WERI-Rb-1 (cell line): ENCODE data around the gene RNF125.
A peak's percentile ranks its signal among the peaks of the same experiment; 100 is the strongest.
"Not testable (repeated sequence)": the region's sequence is repeated elsewhere in the genome, so short reads cannot be mapped to it uniquely, and the experiment has no call there.

ENCODE experiments used
- DNase-seq: peaks from one replicate; pipeline ENCODE4 v3.0.0-alpha.2; 2020
- H3K27ac ChIP-seq: fragments of 250-450 bp; sonication (Bioruptor Pico); 2 replicates; pipeline ENCODE4 v1.5.1; 2020; ENCODE audit warnings: mild to moderate bottlenecking, moderate library complexity
- H3K27me3 ChIP-seq: fragments of 250-450 bp; sonication (Bioruptor Pico); 2 replicates; pipeline ENCODE4 v1.5.1; 2021; ENCODE audit warnings: mild to moderate bottlenecking, low read depth, moderate library complexity; ENCODE audit not compliant: insufficient read depth, severe bottlenecking
- H3K36me3 ChIP-seq: fragments of 250-450 bp; sonication (Bioruptor Pico); 2 replicates; pipeline ENCODE4 v1.5.1; 2020; ENCODE audit warnings: mild to moderate bottlenecking, moderate library complexity
- H3K4me3 ChIP-seq: 2 replicates; pipeline ENCODE4 v1.5.1; 2011; ENCODE audit warnings: low read depth, mild to moderate bottlenecking, control low read depth, low read length
- H3K9me3 ChIP-seq: fragments of 250-450 bp; sonication (Bioruptor Pico); 2 replicates; pipeline ENCODE4 v1.5.1; 2021; ENCODE audit warnings: mild to moderate bottlenecking, moderate library complexity; ENCODE audit not compliant: severe bottlenecking
- TF ChIP-seq, protein P1 (sequence below): IDR thresholded peaks from 2 replicates; pipeline ENCODE4 v1.5.1; 2011; ENCODE audit warnings: low read depth, mild to moderate bottlenecking, control low read depth, inconsistent platforms, low read length

Gene RNF125

DNA sequence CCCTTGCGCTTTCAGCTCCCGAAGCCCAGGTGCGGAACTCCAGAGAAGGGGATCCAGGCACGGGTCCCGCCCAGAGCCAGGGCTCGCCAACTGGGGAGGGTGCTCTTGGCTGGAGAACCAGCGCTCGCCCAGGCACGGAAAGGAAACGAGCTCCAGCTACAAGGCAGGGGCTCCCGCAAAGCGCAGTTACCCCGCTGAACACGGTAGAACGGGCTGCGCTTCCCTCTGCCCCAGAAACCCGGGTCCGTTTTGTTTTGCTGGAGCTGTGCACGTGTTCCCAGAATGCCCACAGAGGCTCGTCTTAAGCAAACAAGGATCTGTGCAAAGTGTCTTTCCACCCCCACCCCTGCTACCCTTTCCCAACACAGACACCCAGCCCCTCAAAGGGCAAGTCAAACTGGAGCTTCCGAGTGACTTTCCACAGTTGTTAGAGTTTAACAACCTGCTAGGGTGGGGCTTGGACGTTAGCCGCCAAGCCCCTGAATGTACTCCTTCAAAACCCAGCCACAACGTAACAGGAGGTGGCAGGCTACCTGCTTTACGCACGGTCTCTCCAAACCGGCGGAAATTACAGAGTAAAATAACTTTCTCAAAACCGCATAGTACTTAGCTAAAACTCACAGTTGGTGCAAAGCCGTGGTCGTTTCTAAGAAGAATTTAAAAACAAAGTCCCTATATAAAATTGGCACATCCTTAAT, 775 bp downstream of the RNF125 start:
- H3K4me3 ChIP-seq, result peak overlapping the region; percentile 59
- H3K9me3 ChIP-seq, result no peaks in the 10 kb centered on the region
- TF ChIP-seq, protein P1, sequence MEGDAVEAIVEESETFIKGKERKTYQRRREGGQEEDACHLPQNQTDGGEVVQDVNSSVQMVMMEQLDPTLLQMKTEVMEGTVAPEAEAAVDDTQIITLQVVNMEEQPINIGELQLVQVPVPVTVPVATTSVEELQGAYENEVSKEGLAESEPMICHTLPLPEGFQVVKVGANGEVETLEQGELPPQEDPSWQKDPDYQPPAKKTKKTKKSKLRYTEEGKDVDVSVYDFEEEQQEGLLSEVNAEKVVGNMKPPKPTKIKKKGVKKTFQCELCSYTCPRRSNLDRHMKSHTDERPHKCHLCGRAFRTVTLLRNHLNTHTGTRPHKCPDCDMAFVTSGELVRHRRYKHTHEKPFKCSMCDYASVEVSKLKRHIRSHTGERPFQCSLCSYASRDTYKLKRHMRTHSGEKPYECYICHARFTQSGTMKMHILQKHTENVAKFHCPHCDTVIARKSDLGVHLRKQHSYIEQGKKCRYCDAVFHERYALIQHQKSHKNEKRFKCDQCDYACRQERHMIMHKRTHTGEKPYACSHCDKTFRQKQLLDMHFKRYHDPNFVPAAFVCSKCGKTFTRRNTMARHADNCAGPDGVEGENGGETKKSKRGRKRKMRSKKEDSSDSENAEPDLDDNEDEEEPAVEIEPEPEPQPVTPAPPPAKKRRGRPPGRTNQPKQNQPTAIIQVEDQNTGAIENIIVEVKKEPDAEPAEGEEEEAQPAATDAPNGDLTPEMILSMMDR, result no peak
- peak; percentile 10 for DNase-seq
- H3K27ac ChIP-seq, result no peak overlapping the region
- H3K36me3 ChIP-seq, result no peaks in the 10 kb centered on the region
- H3K27me3 ChIP-seq, result peaks cover 9% of the 10 kb centered on the region

DNA sequence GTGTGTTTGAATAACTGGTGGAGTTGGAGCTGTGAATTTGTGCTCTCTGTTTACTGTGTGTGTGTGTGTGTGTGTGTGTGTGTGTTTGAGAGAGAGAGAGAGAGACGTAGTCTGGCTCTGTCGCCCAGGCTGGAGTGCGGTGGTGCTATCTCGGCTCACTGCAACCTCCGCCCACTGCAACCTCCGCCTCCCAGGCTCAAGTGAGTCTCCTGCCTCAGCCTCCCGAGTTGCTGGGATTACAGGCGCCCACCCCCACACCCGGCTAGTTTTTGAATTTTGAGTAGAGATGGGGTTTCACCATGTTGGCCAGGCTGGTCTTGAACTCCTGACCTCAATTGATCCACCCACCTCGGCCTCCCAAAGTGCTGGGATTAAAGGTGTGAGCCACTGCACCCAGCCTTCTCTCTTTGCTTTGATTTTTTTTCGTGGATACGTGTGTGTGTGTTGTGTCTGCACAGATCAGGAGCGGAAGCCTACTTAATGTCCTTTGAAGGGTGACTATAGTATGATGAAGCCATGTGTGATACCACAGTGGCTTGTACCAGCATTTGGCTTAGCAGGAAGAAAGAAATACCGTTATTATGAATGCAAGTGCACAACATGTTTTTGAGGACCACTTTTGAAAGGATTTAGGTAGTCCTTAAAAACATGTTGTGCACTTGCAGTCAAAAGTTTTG, 1.5 kb downstream of the RNF125 start:
- H3K4me3 ChIP-seq, H3K27ac ChIP-seq: not testable (repeated sequence)

DNA sequence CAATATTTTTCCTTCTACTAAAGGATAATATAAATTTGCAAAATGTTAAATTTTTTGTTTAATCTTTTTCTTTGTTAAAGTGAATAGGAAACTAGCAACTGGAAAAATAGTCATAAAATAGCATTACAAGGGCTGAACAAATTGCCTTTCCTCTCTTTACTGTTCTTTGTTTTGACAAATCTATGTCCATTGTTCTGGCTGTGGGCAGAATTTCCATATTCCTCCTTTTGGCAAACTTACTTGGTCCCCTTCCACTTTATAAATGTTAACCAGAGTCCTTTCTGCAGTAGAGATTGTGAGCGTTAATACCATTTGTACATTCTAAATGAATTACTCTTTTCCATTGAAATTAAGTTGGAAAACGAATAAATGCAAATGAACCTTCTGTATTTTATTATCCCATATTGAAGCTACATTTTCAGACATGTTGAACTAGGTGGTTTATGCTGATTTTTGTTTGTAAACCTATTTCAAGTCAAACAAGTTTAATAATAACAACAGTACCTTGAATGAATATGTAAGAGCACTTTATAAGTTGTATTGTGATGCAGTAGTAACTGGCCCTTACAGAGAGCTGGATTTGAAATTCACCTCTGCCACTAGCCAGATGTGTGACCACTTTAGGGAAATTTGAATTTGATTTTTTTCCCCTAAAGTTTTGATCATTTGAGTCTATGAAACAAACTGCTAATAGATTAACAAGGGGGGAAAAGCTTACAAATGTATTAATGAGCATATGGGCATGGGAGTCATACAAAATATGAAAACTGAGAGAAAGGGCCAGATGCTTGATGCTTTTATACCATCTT, 3.3 kb downstream of the RNF125 start:
- H3K4me3 ChIP-seq, result no peak overlapping the region
- peaks cover 9% of the 10 kb centered on the region for H3K27me3 ChIP-seq
- DNase-seq, result no peak
- H3K36me3 ChIP-seq, result no peaks in the 10 kb centered on the region
- TF ChIP-seq, protein P1, result no peak
- H3K9me3 ChIP-seq, result no peaks in the 10 kb centered on the region
- H3K27ac ChIP-seq, result no peak overlapping the region

More for the DNA sequence above, 1.5 kb downstream of the RNF125 start:
- H3K27me3 ChIP-seq, H3K9me3 ChIP-seq, H3K36me3 ChIP-seq, DNase-seq: not testable (repeated sequence)

DNA sequence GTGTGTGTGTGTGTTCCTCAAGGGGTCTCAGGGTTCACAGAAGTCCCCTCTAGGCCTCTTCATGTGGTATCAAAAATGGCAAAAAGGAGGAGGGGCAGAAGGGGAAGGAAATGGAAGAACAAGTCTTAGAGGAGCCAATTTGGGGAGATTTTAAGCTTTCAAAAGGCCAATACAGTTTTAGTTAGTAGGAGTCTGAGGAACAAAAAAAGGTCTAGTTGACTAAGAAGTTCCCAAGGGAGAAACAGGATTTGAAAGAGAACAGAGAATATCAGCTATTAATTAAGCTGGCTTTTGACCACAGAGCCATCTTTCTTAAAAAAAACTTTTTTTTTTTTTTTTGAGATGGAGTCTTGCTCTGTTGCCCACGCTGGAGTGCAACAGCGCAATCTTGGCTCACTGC, 7.1 kb downstream of the RNF125 start:
- H3K4me3 ChIP-seq, result no peak overlapping the region
- H3K9me3 ChIP-seq, result no peaks in the 10 kb centered on the region
- no peak for DNase-seq

DNA sequence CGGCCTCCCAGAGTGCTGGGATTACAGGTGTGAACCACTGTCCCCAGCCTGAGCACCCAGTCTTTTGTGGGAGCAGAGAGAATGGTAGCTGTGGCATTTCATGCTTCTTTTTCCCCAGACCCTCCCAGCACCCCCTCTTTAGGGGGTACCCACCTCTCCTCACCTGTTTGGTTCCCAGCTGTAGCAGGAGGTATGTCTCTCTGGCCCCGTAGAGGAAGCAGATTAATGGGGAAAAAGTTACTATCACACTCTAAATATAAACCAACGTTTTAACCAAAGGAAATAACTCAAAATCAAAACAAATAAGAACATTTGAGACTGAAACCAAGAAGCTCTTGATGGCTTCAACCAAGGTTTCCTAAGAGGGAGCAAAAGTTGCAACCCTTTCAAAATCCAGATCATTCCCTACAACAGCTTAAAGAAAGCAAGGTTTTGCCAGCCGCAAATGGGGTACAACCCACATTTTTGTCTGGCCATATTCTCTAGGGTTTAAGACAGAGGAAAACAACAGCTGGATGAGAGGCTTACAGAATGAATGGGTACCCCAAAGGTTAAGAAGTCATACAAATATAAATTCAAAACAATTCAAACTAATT, 8.0 kb downstream of the RNF125 start:
- no peaks in the 10 kb centered on the region for H3K36me3 ChIP-seq
- H3K4me3 ChIP-seq, result no peak overlapping the region
- H3K27ac ChIP-seq, result no peak overlapping the region
- no peak for DNase-seq
- no peaks in the 10 kb centered on the region for H3K27me3 ChIP-seq
- TF ChIP-seq, protein P1, result no peak
- H3K9me3 ChIP-seq, result no peaks in the 10 kb centered on the region

More for the DNA sequence above, 7.1 kb downstream of the RNF125 start:
- TF ChIP-seq, protein P1, result no peak
- H3K27me3 ChIP-seq, result no peaks in the 10 kb centered on the region
- no peaks in the 10 kb centered on the region for H3K36me3 ChIP-seq
- no peak overlapping the region for H3K27ac ChIP-seq

DNA sequence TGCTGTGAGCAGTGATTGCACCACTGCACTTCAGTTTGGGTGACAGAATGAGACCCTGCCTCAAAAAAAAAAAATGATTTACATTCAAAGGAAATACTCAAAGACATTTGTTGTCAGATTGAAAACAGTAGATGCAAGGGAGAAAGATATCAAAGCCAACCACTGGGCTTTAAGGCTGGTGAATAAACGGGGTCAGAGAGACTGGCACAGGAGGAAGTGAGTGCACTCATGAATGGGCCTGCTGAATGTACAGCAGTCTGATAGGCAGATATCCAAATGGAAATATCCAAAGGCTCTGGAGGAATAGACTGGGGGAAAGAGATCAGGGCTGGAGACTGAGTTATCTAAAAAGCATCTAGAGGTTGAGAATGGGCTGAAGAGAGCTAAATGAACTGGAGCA, 10.9 kb downstream of the RNF125 start:
- Histone ChIP-seq H3K27me3 (no peaks in the 10 kb centered on the region), H3K27ac (no peak overlapping the region), H3K9me3 (no peaks in the 10 kb centered on the region), H3K4me3 (no peak overlapping the region), H3K36me3 (no peaks in the 10 kb centered on the region)
- DNase-seq, result no peak
- TF ChIP-seq, protein P1, result no peak
